ENCODE data around the gene WNT7B.

GRCh38 chr22:45884201-45885062 is 92.5 kb downstream of the WNT7B start:
- TF ChIP-seq CTCF (IDR thresholded peaks at IDR 0.05) = no peak
- no peak for TF ChIP-seq POLR2AphosphoS5 (IDR thresholded peaks at IDR 0.05)
- TF ChIP-seq POLR2A (IDR thresholded peaks at IDR 0.05) = no peak
- TF ChIP-seq EP300 (IDR thresholded peaks at IDR 0.05) = no peak
